Dendritic cell treated with granulocyte-macrophage colony-stimulating factor and Interleukin-4, amounts not matched to agents 40 ng/mL and 50 ng/mL, for 4 days (primary cell): Measurements from ENCODE around the gene TRIM39.
"Not testable (repeated sequence)": the region's sequence is repeated elsewhere in the genome, so short reads cannot be mapped to it uniquely, and the experiment has no call there.

Experiments used
- H3K27ac Mint-ChIP-seq: one replicate; pipeline ENCODE4 v1.8.0; 2022; ENCODE audit warnings: mild to moderate bottlenecking, mixed read lengths
- H3K27me3 Mint-ChIP-seq: one replicate; pipeline ENCODE4 v1.8.0; 2022; ENCODE audit warnings: mild to moderate bottlenecking, mixed read lengths
- H3K36me3 Mint-ChIP-seq: one replicate; pipeline ENCODE4 v1.8.0; 2022; ENCODE audit warnings: low read depth, mixed read lengths
- H3K4me1 Mint-ChIP-seq: one replicate; pipeline ENCODE4 v1.8.0; 2022; ENCODE audit warnings: low read depth, mixed read lengths
- H3K4me3 Mint-ChIP-seq: one replicate; pipeline ENCODE4 v1.8.0; 2022; ENCODE audit warnings: mild to moderate bottlenecking, moderate library complexity, mixed read lengths
- H3K9me3 Mint-ChIP-seq: one replicate; pipeline ENCODE4 v1.8.0; 2022; ENCODE audit warnings: mixed read lengths
- intact Hi-C: fragments of 100-400 bp; cut with micrococcal nuclease; formaldehyde crosslinking; loops from one replicate; pipeline ENCODE4 v1.15.0; 2022

Gene TRIM39

DNA sequence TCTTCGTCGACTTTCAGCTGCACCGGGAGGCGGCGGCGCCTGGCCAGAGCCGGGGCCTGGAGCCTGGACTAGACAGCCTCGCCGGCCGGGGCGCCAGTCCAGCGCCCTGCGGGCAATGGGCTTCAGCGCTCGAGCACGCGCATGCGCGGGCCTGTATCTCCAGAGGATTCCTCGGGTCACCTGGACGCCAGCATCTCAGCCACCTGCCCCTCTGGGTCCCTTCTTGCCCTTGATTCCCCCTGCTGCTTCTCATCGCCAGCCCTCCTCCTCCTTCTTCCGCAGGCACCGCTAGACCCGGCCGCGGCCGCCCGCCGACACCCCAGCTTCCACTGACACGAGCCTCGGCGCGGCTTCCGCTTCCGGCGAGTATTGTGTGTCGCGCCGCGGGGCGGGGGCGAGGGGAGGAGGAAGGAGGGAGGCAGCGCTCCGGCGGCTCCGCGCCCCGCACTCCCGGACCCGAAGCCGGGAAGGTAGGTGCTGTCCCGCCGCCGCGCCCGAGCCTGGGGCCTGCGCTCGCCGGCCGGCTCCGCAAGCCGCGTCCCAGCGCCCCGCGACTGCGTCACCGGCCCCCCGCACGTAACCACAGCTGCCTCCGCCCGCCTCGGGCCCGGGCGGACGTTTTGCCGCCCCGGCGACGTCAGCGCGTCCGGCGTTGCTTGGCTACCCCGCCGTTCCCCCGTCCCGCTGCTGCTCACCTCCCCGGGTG lies at the start of gene TRIM39:
TRIM39 (plus strand) TSS at position 402 of the 706 bp plus-strand sequence. CDS start 2,391 bp downstream, outside the sequence.
- intact Hi-C loops: loop anchor here (1.0 to 2.0 kb wide), 2 partner anchors 67 to 114 kb away; partner anchors contain the start of gene TRIM26
- Mint-ChIP-seq H3K4me3 (peak within 1 kb of the TSS; percentile 86), H3K4me1 (peaks cover 52% of the 10 kb centered on the region), H3K27ac (peak within 1 kb of the TSS; percentile 99), H3K27me3 (no peaks in the 10 kb centered on the region), H3K36me3 (peaks cover 65% of the 10 kb centered on the region), H3K9me3 (no peaks in the 10 kb centered on the region)

DNA sequence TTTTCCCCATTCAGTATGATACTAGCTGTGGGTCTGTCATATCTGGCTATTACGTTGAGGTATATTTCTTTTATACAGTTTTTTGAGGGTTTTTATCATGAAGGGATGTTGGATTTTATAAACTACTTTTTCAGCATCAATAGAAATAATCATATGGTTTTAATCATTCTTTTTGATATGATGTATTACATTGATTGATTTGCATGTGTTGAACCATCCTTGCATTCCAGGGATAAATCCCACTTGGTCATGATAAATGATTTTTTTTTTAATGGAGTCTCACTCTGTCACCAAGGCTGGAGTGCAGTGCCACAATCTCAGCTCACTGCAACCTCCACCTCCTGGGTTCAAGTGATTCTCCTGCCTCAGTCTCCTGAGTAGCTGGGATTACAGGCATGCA lies 45.7 kb upstream of the TRIM39 start:
- H3K27ac Mint-ChIP-seq, H3K27me3 Mint-ChIP-seq, H3K36me3 Mint-ChIP-seq, H3K4me1 Mint-ChIP-seq, H3K4me3 Mint-ChIP-seq, intact Hi-C loops: not testable (repeated sequence)
- H3K9me3 Mint-ChIP-seq: peaks cover 84% of the 10 kb centered on the region

DNA sequence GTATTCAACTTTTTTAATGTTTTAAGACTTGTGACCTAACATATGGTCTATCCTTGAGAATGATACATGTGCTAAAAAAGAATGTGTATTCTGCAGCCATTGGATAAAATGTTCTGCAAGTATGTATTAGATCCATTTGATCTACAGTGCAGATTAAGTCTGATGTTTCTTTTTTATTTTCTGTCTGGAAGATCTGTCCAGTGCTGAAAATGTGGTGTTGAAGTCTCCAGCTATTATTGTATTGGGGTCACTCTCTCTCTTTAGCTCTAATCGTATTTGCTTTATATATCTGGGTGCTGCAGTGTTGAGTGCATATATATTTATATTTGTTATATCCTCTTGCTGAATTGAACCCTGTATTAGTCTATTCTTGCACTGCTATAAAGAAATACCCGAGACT lies 44.2 kb upstream of the TRIM39 start:
- no peak overlapping the region for H3K4me3 Mint-ChIP-seq
- H3K9me3 Mint-ChIP-seq: peaks cover 99% of the 10 kb centered on the region
- no peaks in the 10 kb centered on the region for H3K4me1 Mint-ChIP-seq
- H3K27ac Mint-ChIP-seq: no peak overlapping the region
- H3K27me3 Mint-ChIP-seq: peaks cover 6% of the 10 kb centered on the region
- intact Hi-C loops: no loop called here
- H3K36me3 Mint-ChIP-seq: peaks cover 4% of the 10 kb centered on the region

DNA sequence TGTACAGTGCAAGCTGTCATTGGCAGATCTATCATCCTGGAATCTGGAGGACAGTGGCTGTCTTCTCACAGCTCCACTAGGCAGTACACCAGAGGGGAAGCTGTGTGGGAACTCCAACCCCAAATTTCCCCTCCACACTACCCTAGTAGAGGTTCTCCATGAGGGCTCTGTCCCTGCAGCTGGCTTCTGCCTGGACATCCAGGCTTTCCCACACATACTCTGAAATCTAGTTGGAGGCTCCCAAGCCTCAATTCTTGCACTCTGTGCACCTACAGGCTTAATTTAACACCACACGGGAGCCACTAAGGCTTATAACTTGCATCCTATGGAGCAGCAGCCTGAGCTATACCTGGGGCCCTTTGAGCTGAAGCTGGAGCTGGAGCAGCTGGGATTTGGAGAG lies 43.0 kb upstream of the TRIM39 start:
- peaks cover 10% of the 10 kb centered on the region for H3K36me3 Mint-ChIP-seq
- no peaks in the 10 kb centered on the region for H3K27me3 Mint-ChIP-seq
- H3K27ac Mint-ChIP-seq: no peak overlapping the region
- H3K4me3 Mint-ChIP-seq: no peak overlapping the region
- intact Hi-C loops: no loop called here
- H3K9me3 Mint-ChIP-seq: peaks cover 99% of the 10 kb centered on the region
- no peaks in the 10 kb centered on the region for H3K4me1 Mint-ChIP-seq

DNA sequence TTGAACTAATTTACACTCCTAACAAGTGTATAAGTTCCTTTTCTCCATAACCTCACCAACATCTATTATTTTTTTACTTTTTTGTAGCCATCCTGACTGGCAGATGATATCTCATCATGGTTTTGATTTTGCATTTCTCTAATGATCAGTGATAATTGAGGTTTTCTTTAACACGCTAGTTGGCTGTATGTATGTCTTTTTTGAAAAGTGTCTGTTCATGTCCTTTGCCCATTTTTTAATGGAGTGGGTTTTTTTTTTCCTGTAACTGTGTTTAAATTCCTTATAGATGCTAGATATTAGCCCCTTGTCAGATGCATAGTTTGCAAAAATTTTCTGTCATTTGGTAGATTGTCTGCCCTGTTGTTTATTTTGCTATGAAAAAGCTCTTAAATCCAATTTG lies 39.6 kb upstream of the TRIM39 start:
- intact Hi-C loops: no loop called here
- H3K9me3 Mint-ChIP-seq: peaks cover 82% of the 10 kb centered on the region
- H3K27ac Mint-ChIP-seq: no peak overlapping the region
- H3K4me3 Mint-ChIP-seq: no peak overlapping the region
- no peaks in the 10 kb centered on the region for H3K27me3 Mint-ChIP-seq
- peaks cover 35% of the 10 kb centered on the region for H3K36me3 Mint-ChIP-seq
- H3K4me1 Mint-ChIP-seq: no peaks in the 10 kb centered on the region

DNA sequence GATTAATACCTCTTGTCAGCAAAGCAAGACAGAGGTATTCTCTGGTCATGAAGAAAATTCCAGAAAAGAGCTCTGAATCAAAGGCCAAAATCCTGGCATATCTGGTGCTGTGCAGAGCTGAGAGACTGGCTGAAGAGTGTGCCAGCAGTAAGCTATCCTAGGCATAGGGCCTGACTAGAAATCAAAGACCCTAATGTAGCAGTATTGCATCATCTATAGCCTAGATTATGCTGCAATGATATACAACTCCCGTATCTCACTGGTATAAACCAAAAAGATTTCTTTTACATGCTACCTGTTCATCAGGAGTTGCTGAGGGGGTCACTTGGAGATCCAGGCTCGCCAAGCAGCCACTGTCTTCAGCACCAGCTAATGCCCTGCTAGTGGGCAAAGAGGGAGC lies 30.9 kb upstream of the TRIM39 start:
- H3K9me3 Mint-ChIP-seq: peaks cover 26% of the 10 kb centered on the region
- intact Hi-C loops: no loop called here
- H3K4me1 Mint-ChIP-seq: no peaks in the 10 kb centered on the region
- no peak overlapping the region for H3K27ac Mint-ChIP-seq
- peaks cover 40% of the 10 kb centered on the region for H3K36me3 Mint-ChIP-seq
- H3K27me3 Mint-ChIP-seq: no peaks in the 10 kb centered on the region
- no peak overlapping the region for H3K4me3 Mint-ChIP-seq

DNA sequence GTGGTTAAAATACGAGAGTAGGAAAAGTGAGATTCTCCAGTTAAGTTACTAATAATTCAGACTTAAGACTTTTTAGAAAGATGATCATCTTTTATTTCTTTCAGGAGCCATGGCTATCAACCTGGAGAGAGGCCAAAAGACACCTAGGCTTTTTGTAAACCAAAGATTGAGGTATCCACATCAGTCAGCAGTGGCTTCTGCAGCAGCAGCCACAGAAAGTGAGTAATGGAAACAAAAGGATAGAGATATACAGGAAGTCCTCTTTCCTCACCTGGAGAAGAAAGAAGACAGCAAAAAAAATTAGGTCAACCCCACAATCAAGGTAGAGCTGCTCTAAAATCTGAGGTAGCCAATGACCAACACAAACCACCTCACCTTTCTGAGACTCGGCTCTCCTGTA lies 22.7 kb upstream of the TRIM39 start:
- H3K4me1 Mint-ChIP-seq: no peaks in the 10 kb centered on the region
- H3K9me3 Mint-ChIP-seq: peaks cover 34% of the 10 kb centered on the region
- no peaks in the 10 kb centered on the region for H3K27me3 Mint-ChIP-seq
- no peak overlapping the region for H3K4me3 Mint-ChIP-seq
- intact Hi-C loops: no loop called here
- no peak overlapping the region for H3K27ac Mint-ChIP-seq
- H3K36me3 Mint-ChIP-seq: peaks cover 67% of the 10 kb centered on the region

DNA sequence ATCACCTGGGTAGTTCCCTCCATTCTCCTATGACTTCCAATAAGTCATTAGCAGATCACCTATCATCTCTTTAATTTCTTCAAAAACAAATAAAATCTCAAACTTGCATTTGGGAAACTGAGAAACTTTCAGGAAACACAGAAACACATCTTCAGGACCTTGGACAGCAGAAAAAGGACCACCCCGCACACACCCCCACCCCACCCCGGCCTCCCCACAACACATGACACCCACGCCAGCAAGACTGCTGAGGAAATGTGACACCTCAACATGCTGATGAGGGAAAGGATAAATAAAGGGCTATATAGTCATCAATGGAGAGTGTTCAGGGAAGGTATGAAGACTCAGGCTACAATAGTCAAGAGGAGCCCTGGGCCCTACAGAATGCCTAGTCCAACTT lies 15.6 kb upstream of the TRIM39 start:
- Mint-ChIP-seq H3K27ac (no peak overlapping the region), H3K4me3 (no peak overlapping the region), H3K27me3 (no peaks in the 10 kb centered on the region), H3K36me3 (peaks cover 72% of the 10 kb centered on the region), H3K9me3 (no peaks in the 10 kb centered on the region), H3K4me1 (peaks cover 18% of the 10 kb centered on the region)
- intact Hi-C loops: no loop called here

DNA sequence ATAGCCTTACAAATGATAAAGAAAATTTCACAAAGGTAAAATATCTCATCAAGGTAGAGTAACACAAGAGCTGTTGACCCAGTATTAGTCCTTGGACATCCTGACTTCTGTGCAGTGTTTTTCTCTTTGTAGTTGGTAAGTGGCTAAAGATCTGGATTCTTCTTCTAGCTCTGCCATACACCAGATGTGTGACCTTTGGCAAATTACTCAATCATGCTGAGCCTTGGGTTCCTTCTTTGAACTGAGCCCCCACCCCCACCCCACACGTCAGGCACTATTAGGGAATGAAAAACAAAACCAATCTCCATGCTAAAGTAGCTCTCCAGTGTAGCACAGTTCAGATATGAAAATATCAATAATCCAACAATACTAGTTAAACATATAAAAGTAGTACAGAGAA lies 15.1 kb upstream of the TRIM39 start:
- Mint-ChIP-seq H3K27me3 (no peaks in the 10 kb centered on the region), H3K4me1 (peaks cover 18% of the 10 kb centered on the region), H3K27ac (no peak overlapping the region), H3K9me3 (no peaks in the 10 kb centered on the region), H3K4me3 (no peak overlapping the region), H3K36me3 (peaks cover 72% of the 10 kb centered on the region)
- intact Hi-C loops: no loop called here

DNA sequence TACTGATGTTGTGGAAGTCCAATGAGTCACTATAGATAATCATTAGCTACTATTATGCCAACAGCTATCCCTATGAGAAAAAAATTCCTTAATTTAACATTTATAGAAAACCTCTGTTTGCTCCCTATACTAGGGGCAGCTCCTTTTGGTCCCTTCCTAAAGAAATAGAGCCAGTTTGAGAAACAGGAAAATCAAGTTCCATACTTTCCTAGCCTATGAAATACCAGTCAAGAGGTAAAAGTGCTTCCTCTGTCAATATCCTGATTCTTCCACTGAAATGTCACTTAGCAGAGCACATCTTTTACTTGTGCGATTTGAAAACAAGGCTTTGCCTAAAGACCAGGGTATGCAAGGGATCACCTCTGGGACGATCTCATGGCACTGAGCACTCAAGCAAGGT lies 14.5 kb upstream of the TRIM39 start:
- Mint-ChIP-seq H3K27ac (no peak overlapping the region), H3K36me3 (peaks cover 69% of the 10 kb centered on the region), H3K27me3 (no peaks in the 10 kb centered on the region), H3K9me3 (no peaks in the 10 kb centered on the region), H3K4me1 (peaks cover 19% of the 10 kb centered on the region), H3K4me3 (no peak overlapping the region)
- intact Hi-C loops: no loop called here

DNA sequence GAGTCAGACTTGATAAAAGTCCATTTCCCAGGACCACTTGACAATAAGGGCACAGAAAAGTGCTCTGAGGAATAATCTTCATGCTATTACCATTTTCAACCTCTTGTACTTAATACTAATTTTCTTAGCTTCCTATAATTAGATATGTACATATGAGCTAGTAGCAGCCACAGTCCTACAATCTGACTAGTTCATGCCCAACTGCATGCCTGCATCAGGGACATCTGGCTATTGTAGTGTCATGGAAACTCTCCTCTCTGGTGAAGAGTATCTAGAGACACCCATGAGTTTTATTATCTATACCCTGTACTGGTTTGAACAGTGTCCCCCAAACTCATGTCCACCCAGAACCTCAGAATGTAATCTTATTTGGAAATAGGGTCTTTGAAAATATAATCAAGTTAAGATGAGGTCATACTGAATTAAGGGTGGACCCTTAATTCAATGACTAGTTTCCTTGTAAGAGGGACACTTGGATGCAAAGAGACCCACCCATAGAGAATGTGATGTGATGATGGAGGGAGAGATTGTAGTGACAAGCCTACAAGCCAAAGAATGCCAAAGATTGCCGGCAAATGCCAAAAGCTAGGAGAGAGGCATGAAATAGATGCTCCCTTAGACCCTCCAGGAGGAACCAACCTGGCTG lies 13.9 kb upstream of the TRIM39 start:
- H3K4me1 Mint-ChIP-seq: peaks cover 23% of the 10 kb centered on the region
- no peak overlapping the region for H3K4me3 Mint-ChIP-seq
- H3K36me3 Mint-ChIP-seq: peaks cover 71% of the 10 kb centered on the region
- H3K27me3 Mint-ChIP-seq: no peaks in the 10 kb centered on the region
- H3K9me3 Mint-ChIP-seq: no peaks in the 10 kb centered on the region
- intact Hi-C loops: no loop called here
- H3K27ac Mint-ChIP-seq: no peak overlapping the region

DNA sequence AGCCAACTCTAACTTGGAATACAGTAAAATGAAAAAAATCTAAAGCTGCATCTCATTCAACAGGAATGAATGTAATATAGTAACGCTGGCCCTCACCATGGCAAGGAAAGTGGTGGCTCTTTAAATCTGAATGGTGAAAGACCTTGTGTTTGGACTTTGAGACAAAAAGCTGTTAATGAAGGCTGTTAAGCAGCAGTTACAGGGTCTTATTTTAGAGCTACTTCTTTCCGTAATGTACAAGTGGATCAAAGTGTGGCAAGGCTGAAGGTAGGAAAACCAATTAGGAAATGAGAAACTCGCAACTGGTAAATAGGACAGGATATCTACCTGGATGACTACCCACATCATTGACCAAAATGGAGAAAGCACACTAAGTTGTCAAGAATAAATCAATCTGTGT lies 11.6 kb upstream of the TRIM39 start:
- intact Hi-C loops: no loop called here
- Mint-ChIP-seq H3K36me3 (peaks cover 65% of the 10 kb centered on the region), H3K4me1 (peaks cover 30% of the 10 kb centered on the region), H3K9me3 (no peaks in the 10 kb centered on the region), H3K27me3 (no peaks in the 10 kb centered on the region), H3K4me3 (no peak overlapping the region), H3K27ac (no peak overlapping the region)

DNA sequence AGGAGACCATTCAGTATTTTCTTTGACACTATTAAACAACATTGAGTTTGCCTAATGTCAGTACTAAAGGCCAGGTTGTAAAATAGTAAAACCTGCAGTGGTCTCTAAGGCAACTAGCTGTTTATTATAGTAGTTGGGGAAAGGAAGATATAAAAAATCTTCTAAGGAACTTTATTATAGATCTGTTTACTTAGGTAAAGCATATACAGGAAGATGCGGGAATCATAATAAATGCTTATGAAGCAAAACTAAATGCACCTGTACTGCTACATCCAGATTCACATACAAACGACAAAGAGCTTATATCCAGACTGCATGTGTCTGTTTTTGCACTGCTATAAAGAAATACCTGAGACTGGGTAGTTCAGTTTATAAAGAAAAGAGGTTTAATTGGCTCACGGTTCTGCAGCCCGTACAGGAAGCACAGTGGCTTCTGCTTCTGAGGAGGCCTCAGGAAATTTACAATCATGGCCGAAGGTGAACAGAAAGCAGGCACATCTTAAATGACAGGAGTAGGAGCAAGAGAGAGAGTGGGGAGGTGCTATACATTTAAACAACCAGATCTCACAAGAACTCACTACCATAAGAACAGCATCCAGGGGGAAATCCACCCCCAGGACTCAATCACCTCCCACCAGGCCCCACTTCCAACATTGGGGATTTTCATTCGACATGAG lies 8.7 kb upstream of the TRIM39 start:
- no peak overlapping the region for H3K4me3 Mint-ChIP-seq
- H3K27me3 Mint-ChIP-seq: no peaks in the 10 kb centered on the region
- H3K9me3 Mint-ChIP-seq: no peaks in the 10 kb centered on the region
- H3K36me3 Mint-ChIP-seq: peaks cover 61% of the 10 kb centered on the region
- H3K4me1 Mint-ChIP-seq: peaks cover 42% of the 10 kb centered on the region
- intact Hi-C loops: no loop called here
- no peak overlapping the region for H3K27ac Mint-ChIP-seq

DNA sequence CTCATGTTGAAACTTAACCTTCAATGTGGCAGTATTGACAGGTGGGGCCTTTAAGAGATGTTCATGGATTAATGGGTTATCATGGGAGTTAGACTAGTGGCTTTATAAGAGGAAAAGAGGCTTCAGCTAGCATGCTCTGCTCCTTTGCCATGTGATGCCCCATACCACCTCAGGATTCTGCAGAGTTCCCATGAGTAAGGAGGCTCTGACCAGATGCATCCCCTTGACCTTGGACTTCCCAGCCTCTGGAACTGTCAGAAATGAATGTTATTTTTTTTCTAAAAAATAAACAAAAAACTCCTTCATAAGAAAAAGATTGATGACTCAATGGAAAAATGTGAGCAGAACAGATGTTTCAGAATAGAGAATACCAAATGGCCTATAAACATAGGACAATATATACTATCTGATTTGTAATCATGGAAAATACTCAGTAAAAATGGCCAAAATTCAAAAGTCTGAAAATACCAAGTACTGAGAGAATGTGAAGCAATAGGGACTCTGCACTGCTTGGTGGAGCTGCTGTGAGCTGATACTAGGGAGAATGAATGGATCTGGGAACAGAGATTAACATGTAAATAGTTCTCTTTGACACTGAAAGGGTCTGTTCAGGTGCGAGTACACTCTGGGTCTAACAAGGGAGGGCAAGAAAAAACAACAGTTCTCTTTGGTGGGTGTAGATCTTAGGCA lies 7.4 kb upstream of the TRIM39 start:
- Mint-ChIP-seq H3K36me3 (peaks cover 49% of the 10 kb centered on the region), H3K27me3 (no peaks in the 10 kb centered on the region), H3K27ac (no peak overlapping the region), H3K4me3 (no peak overlapping the region), H3K9me3 (no peaks in the 10 kb centered on the region), H3K4me1 (peaks cover 39% of the 10 kb centered on the region)
- intact Hi-C loops: no loop called here
